ENCODE measurements around the gene SYT9.

The SYT9 gene

GRCh38 chr11:7251836-7252682 lies at the start of gene SYT9:
Gene SYT9 (plus strand): TSS chr11:7251904. CDS start chr11:7252187, 283 bp downstream.
- TF ChIP-seq CTCF (conservative IDR thresholded peaks at IDR 0.05; ENCODE audit: control insufficient read depth, insufficient read depth, low read depth, low read length) = no peak
- DNase-seq (ENCODE audit: low read depth) = peak; percentile 5
- H3K4me3 ChIP-seq (ENCODE audit: control insufficient read depth, low read depth, low read length) = peak within 1 kb of the TSS; percentile 19

GRCh38 chr11:7202412-7202811 lies 49.3 kb upstream of the SYT9 start:
- no peak overlapping the region for H3K4me3 ChIP-seq (ENCODE audit: control insufficient read depth, low read depth, low read length)
- no peak for TF ChIP-seq CTCF (conservative IDR thresholded peaks at IDR 0.05; ENCODE audit: control insufficient read depth, insufficient read depth, low read depth, low read length)
- no peak for DNase-seq (ENCODE audit: low read depth)

GRCh38 chr11:7204778-7205177 lies 46.9 kb upstream of the SYT9 start:
- no peak overlapping the region for H3K4me3 ChIP-seq (ENCODE audit: control insufficient read depth, low read depth, low read length)
- TF ChIP-seq CTCF (conservative IDR thresholded peaks at IDR 0.05; ENCODE audit: control insufficient read depth, insufficient read depth, low read depth, low read length) = no peak
- peak; percentile 8 for DNase-seq (ENCODE audit: low read depth)

- no peak overlapping the region for H3K4me3 ChIP-seq (ENCODE audit: control insufficient read depth, low read depth, low read length)
- no peak for DNase-seq (ENCODE audit: low read depth)
- TF ChIP-seq CTCF (conservative IDR thresholded peaks at IDR 0.05; ENCODE audit: control insufficient read depth, insufficient read depth, low read depth, low read length) = no peak
These were observed 43.3 kb upstream of the SYT9 start for GRCh38 chr11:7208391-7208790.

- no peak for DNase-seq (ENCODE audit: low read depth)
- H3K4me3 ChIP-seq (ENCODE audit: control insufficient read depth, low read depth, low read length) = no peak overlapping the region
- no peak for TF ChIP-seq CTCF (conservative IDR thresholded peaks at IDR 0.05; ENCODE audit: control insufficient read depth, insufficient read depth, low read depth, low read length)
These were observed 32.2 kb upstream of the SYT9 start for GRCh38 chr11:7219491-7219890.

GRCh38 chr11:7220636-7221035 lies 31.1 kb upstream of the SYT9 start:
- no peak overlapping the region for H3K4me3 ChIP-seq (ENCODE audit: control insufficient read depth, low read depth, low read length)
- TF ChIP-seq CTCF (conservative IDR thresholded peaks at IDR 0.05; ENCODE audit: control insufficient read depth, insufficient read depth, low read depth, low read length) = no peak
- no peak for DNase-seq (ENCODE audit: low read depth)

All from fibroblast of mammary gland (primary cell).